ENCODE results near the gene GATB.

GATB gene

GRCh38 chr4:151643564-151643963, 117.2 kb downstream of the GATB start:
- no peaks in the 10 kb centered on the region; the same call in none of the 2 replicates for H3K27me3 ChIP-seq (replicated peaks; ENCODE audit: control insufficient read depth, insufficient read depth, low read length)
- H3K4me3 ChIP-seq (replicated peaks; ENCODE audit: low read depth, low read length): no peak overlapping the region
- no peak for DNase-seq (ENCODE audit: extremely low read depth, insufficient read length)
- H3K36me3 ChIP-seq (ENCODE audit: control insufficient read depth, insufficient read depth, low read length): no peaks in the 10 kb centered on the region
- TF ChIP-seq CTCF (IDR thresholded peaks at IDR 0.05; ENCODE audit: insufficient read depth, low read length, poor library complexity, severe bottlenecking): no peak

DNA sequence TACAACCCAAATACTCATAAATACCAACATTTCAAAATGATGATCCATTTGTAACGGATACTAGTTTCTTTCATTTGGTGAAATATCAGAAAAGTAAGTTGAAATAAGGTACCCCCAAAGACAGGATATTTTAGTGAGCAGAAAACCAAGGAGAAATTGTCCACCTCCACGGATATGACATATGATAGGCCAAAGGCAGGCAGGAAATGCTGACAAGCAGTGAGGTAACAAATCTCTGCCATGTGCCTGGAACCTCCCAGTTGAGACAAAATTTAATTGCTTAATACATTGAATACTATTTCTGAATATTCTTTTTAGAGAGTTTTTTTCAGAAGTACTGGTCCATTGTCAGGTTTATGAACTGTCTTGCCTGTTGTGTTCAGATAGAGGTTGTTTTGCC, 118.8 kb downstream of the GATB start:
- TF ChIP-seq CTCF (IDR thresholded peaks at IDR 0.05; ENCODE audit: insufficient read depth, low read length, poor library complexity, severe bottlenecking): no peak
- Histone ChIP-seq H3K27me3 (replicated peaks; ENCODE audit: control insufficient read depth, insufficient read depth, low read length) (no peaks in the 10 kb centered on the region; the same call in 1 of the 2 replicates), H3K36me3 (ENCODE audit: control insufficient read depth, insufficient read depth, low read length) (no peaks in the 10 kb centered on the region), H3K4me3 (replicated peaks; ENCODE audit: low read depth, low read length) (no peak overlapping the region)
- DNase-seq (ENCODE audit: extremely low read depth, insufficient read length): no peak

GRCh38 chr4:151641167-151641566, 119.6 kb downstream of the GATB start:
- Histone ChIP-seq H3K36me3 (ENCODE audit: control insufficient read depth, insufficient read depth, low read length) (no peaks in the 10 kb centered on the region), H3K4me3 (replicated peaks; ENCODE audit: low read depth, low read length) (no peak overlapping the region), H3K27me3 (replicated peaks; ENCODE audit: control insufficient read depth, insufficient read depth, low read length) (no peaks in the 10 kb centered on the region)
- TF ChIP-seq CTCF (IDR thresholded peaks at IDR 0.05; ENCODE audit: insufficient read depth, low read length, poor library complexity, severe bottlenecking): no peak
- no peak for DNase-seq (ENCODE audit: extremely low read depth, insufficient read length)

- Histone ChIP-seq H3K36me3 (ENCODE audit: control insufficient read depth, insufficient read depth, low read length) (no peaks in the 10 kb centered on the region), H3K27me3 (replicated peaks; ENCODE audit: control insufficient read depth, insufficient read depth, low read length) (no peaks in the 10 kb centered on the region), H3K4me3 (replicated peaks; ENCODE audit: low read depth, low read length) (no peak overlapping the region)
- TF ChIP-seq CTCF (IDR thresholded peaks at IDR 0.05; ENCODE audit: insufficient read depth, low read length, poor library complexity, severe bottlenecking): no peak
- DNase-seq (ENCODE audit: extremely low read depth, insufficient read length): no peak
These were observed 120.4 kb downstream of the GATB start for GRCh38 chr4:151640381-151640780.

GRCh38 chr4:151638295-151638858, 122.4 kb downstream of the GATB start:
- TF ChIP-seq CTCF (IDR thresholded peaks at IDR 0.05; ENCODE audit: insufficient read depth, low read length, poor library complexity, severe bottlenecking): no peak
- no peaks in the 10 kb centered on the region for H3K27me3 ChIP-seq (replicated peaks; ENCODE audit: control insufficient read depth, insufficient read depth, low read length)
- no peaks in the 10 kb centered on the region for H3K36me3 ChIP-seq (ENCODE audit: control insufficient read depth, insufficient read depth, low read length)

GRCh38 chr4:151631349-151631748, 129.5 kb downstream of the GATB start:
- H3K4me3 ChIP-seq (replicated peaks; ENCODE audit: low read depth, low read length): no peak overlapping the region
- H3K36me3 ChIP-seq (ENCODE audit: control insufficient read depth, insufficient read depth, low read length): no peaks in the 10 kb centered on the region
- no peak for TF ChIP-seq CTCF (IDR thresholded peaks at IDR 0.05; ENCODE audit: insufficient read depth, low read length, poor library complexity, severe bottlenecking)
- DNase-seq (ENCODE audit: extremely low read depth, insufficient read length): no peak
- no peaks in the 10 kb centered on the region; the same call in 1 of the 2 replicates for H3K27me3 ChIP-seq (replicated peaks; ENCODE audit: control insufficient read depth, insufficient read depth, low read length)

More at GRCh38 chr4:151638295-151638858, 122.4 kb downstream of the GATB start:
- no peak for DNase-seq (ENCODE audit: extremely low read depth, insufficient read length)
- H3K4me3 ChIP-seq (replicated peaks; ENCODE audit: low read depth, low read length): no peak overlapping the region
